NK-92 (cell line): ENCODE measurements around the gene NHSL2.

Experiments used
- DNase-seq: peaks from one replicate; lab custom pipeline; 2025; ENCODE audit not compliant: unreplicated experiment; lab: John Stamatoyannopoulos, UW

Gene NHSL2

DNA sequence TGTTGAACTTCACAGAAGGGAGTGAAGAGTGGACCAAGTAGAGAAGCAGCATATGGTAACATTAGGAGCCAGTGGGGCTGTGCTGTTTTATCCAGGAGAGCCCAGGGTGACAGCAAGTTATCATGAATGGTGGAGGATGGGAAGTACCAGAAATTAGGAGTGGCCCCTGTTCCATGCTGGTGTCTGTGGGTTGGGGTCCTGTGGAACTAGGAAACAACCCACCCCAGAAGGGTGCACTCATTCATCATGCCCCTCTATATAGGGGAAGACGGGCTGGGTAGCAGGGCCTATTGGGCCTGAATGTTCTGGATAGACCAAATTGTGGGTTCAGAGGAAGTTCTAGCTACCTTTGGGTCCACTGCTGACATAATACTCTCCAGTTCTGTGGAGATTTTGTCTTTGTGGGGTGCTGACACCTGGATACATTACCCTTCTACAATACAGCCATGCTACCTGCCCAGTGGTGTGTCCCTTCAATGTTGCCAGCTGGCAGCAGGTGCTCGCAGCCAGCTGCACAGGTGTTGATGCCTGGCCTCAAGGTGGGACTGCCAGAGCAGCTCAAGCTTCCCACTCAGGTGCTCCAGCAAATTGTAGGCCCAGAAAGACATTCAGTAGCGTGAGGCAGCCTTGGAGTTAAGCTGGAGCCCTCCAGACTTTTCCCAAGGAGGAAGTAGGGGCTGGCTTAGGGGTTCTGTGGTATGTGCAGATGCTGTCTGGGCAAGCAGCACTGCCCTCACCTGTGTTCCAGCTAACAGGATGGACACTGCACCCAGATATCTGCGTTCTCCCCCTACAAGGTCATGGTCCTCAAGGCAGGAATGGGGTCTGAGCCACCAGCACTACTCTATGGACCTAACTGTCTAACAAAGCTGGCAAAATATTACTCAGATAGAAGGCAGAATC is 106.5 kb downstream of the NHSL2 start:
- DNase-seq, result no peak

DNA sequence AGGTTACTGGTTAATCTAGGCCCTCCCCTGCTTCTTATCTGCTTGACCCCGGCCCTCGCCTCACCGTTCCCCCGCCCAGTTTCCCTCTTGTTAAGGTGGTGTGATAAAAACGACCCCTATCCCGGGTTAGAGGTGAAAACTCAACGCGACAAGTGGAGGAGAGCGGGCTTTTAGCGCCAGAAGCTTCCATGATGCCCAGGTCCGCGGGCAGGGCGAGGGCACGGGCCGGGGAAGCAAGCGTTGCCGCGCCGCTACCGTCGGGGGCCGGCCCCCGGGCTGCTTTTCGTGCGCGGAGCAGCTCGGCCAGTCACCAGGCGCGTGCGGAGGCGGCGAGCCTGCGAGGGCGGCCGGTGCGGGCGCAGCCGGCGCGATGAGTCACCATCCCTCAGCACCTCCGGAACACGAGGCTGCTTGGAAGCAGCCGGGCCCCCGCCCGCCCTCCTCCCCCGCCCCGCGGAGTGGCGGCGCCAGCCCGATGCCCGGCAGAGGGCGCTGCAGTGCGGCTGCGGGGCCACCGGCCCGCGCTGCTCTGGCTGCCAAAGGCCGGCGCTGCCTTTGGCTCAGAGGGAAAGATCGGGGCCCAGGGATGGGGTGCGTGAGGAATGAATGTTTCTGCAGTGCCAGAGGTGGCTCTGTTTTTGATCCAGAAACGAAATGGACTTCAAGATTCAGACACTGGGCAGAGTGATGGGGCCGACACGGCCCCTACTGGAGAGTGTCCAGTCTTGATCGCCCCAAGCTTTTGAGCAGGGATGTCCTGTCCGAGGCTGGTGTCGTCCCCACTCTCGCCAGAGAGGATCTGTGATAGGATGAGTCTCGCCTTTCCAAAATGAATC is 107.8 kb downstream of the NHSL2 start:
- DNase-seq, result no peak

GRCh38 chrX:72019487-72019886 is 108.8 kb downstream of the NHSL2 start:
- no peak for DNase-seq

DNA sequence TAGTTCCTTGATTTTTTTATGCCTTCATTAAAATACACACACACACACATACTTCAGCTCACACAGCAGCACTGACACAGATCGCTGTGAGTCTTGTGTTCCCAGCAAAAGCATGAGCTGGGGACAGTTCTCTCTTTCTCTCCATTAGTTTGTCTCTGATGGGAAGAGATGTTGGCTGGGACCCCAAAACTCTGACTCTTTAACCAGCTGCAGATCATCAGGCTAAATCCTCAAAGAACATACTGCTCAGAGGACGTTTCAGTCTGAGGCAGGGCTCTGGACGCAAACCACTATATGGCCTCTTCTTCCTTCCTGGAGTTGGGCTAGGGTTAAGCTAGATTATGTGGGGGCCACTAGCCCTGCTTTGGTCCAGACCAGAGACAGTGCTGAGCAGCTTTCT is 109.6 kb downstream of the NHSL2 start:
- DNase-seq, result no peak

- DNase-seq, result no peak
These were observed 110.1 kb downstream of the NHSL2 start for GRCh38 chrX:72020788-72021187.

- DNase-seq, result no peak
These were observed 111.3 kb downstream of the NHSL2 start for GRCh38 chrX:72021975-72022374.

GRCh38 chrX:72023071-72023470 is 112.4 kb downstream of the NHSL2 start:
- no peak for DNase-seq

DNA sequence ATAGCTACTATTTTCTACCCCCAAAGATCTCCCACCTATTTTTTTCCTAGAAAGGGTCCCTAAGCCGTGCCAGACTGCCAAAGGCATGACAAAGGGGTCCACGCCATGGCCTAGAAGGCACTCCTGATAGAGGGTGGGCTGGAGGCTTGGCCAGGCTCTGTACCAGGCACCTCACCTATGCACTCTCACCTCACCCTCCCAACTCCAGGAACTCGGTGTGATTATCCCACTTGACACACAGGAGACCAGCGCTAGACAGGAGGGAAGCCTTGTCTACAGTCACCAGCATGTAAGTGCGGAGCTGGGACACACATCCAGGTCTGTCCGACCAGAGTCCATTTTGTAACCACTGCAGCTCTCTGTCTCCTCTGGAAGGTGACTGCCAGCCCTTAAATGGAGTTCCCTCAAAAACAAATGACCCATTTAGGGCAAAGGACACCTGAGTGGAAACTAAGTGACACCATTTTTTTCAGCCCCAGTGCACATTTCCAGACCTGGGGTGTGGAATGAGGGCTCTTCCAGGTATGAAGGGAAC is 114.7 kb downstream of the NHSL2 start:
- no peak for DNase-seq

- DNase-seq, result no peak
These were observed 115.8 kb downstream of the NHSL2 start for GRCh38 chrX:72026341-72027023.

DNA sequence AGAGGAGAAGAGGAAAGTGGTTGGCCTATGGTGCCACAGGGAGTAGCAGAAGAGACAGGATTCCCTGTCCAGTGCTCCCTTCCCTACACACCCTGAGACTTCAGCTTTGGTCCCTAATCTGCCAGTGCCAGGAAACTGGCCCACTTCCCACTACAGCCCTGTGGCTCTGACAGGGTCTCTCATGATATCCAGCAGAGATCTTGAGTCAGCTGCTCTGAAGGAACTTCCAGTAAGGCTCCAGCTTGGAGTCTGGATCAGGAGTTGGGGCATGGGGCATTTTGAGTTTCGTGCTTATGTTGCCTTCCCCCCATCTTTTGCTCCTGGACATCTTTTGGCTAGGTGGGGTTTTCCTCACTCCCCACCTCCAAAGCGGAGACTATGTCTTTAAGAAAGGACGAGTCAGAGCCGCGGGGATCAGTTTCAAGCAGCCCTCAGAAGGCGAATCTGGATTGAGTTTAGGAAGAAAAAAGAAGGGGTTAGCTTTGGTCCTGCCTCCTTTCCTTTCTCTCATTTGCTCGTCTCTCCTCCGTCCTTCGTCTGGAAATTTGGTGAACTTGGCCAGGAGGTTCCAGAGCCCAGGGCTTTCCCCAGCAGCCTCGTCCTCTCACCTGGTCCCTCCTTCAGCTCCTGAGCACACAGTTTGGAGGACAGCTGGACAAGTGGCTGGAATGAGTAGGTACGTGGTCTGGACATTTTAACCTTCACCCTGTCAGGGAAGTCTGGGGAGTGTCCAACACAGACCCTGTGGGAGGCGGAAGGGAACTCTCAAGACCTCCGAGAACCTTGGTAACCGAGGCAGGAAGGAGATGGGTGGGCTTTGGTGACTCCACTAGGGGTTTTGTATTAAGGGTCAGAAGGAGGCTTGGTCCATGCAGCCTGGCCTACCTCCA is 116.6 kb downstream of the NHSL2 start:
- no peak for DNase-seq

DNA sequence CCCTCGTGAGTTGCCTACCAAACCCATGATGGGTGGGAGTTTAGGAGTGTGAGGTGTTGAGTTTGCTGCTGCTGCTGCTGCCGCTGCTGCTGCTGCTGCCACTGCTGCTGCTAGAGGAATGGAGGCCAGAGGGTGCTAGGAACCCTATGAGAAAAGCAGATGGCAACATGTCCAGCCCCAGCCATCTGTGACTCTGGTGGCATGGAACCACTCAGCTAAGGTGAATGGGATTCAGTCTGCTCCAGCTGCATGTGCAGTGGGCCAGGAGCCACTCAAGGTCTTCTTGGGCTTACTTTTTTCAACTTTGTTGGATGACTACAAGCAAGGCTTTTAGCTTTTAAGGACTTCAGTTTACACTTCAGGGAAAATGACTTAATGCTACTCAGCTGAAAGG is 117.3 kb downstream of the NHSL2 start:
- DNase-seq, result no peak

DNA sequence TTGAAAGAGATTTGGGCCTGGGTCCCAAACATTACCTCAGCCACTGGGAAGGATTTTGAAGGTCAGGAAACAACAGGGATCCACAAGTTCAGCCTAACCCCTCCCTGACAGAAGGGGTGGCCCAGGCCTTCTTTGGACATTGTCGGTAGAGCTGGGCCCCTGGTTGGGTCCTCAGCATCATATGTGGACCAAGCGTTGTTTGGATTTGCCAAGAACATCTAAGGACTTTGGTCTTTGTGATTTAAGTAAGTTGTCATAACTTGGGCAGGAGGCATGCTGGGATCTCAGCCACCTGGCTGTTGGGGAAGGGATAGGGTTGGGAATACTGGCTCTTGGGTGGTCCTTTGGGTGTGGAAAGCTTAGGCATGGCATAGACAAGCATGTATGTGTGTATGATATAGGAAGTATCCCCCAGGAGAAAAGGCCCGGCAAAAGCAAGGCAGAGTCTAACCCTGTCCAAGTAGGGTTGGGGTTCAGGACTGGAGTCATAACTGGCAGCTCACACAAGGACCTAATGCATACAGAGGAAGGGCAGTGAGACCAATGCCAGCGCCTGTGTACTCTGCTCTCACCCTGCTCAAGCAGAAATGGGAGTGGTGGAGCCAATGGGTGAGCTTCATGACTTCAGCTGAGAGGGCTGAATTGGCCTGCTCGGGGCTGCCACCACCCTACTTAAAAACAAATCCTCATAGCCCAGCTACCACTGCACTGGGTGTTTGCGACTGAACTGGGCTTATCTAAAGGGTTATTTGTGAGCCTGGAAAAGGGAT is 118.2 kb downstream of the NHSL2 start:
- no peak for DNase-seq

DNA sequence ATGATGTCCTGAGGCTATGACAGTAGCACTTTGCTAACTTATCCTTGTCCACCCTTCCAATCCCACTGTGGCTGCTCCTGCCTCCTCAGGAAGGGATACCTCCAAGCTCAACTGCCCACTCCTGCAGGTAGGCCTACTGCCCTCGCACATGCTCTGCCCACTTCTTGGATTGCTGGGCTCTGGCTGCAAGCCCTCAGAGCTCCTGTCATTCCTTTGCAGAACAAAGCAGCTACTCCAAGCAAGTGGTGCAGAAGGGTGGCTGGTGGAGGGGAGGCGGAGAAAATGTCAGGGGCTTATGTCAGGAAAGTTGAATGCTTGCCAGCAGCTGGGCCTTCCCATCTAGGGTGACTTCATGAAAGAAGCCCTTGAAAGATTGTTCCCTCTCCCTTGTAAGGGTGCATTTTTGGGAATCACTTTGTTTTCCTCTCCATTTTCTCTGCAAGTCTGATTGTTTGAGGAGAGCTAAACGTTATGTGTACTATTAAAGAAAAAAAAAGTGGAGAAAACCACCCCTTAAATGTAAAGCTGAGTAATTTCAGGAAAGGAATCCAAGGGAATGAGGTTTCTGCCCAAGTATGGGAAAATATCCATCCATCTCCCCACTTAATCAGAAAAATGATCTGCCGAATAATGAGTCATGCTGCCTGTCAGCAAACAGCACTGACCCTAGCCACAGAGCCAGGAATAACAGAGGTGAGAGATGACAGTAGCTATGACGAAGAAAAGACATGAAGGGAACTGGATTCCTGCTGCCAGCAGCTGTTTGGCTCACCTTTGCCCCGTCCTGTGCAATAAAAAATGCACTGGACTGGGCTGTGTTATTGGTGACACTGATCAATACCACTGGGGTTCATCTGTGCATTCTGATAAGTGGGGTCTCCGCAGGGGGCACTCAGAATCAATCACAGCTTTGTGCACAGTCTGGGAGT is 119.1 kb downstream of the NHSL2 start:
- DNase-seq, result no peak

- DNase-seq, result no peak
These were observed 119.8 kb downstream of the NHSL2 start for GRCh38 chrX:72030431-72030830.

- DNase-seq, result no peak
These were observed 120.5 kb downstream of the NHSL2 start for GRCh38 chrX:72031118-72031517.

DNA sequence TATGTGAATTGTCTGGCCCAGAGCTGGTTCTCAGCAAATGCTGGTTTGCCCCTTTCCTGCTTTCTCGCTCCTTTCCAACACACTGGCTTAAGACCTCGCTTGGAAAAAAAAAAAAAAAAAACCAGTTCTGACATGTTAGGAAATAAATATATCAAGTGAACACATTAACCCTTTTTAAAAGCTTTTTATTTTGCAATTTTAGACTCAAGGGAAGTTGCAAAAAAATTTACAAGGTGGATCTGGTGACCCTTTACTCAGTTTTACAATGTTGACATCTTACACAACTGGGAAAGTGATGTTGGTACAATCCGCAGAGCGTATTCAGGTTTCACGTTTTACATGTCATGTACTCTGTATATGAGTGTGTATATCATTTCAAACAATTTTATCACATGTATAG is 121.0 kb downstream of the NHSL2 start:
- DNase-seq, result no peak

- DNase-seq, result no peak
These were observed 127.0 kb downstream of the NHSL2 start for GRCh38 chrX:72037601-72038000.

DNA sequence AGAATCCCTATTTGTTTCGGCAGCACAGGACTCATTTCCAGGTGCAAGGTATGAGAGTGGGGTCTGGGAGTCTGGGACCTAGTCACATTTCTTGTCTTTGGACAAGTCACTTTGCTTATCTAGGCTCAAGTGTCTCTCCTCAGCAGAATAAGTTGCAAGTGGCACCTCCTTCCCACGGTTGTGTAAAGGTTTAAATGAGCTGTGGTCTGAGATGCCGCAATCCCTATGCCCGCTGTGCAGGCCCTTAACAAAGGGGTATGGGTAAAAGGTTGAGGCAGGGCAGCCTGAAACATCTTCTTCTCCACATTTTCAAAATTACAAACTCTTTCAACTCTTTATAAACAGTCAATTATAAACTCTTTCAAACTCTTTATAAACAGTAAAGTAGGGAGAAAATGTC is 127.4 kb downstream of the NHSL2 start:
- no peak for DNase-seq

DNA sequence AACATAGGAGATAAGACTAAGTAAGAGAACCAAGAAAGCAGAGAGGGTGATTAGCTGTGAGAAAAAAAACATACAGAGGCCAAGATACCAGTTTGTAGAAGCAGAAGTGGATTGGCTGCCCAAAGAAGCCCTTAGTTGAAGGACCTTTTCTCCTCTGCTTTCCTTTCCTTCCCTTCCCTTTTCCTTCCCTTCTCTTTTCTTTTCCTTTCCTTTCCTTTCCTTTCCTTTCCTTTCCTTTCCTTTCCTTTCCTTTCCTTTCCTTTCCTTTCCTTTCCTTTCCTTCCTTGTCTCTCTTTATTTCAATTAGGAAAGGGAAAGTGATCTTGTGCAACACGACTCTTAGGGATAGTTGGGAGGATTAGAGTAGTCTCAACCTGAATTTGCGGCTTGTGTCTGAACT is 128.2 kb downstream of the NHSL2 start:
- no peak for DNase-seq
